ENCODE data around the gene EIF5A2.
"Not testable (repeated sequence)": the region's sequence is repeated elsewhere in the genome, so short reads cannot be mapped to it uniquely, and the experiment has no call there.

The EIF5A2 gene

GRCh38 chr3:170908235-170909116 lies at the start of gene EIF5A2:
EIF5A2 (minus strand) TSS chr3:170908637; CDS start chr3:170907806, 831 bp downstream.
- peak; percentile 97 for DNase-seq

- no peak for DNase-seq
Measured at GRCh38 chr3:170956647-170957046, 48.2 kb upstream of the EIF5A2 start.

- no peak for DNase-seq
Measured at GRCh38 chr3:170953736-170954135, 45.3 kb upstream of the EIF5A2 start.

GRCh38 chr3:170953229-170953628 lies 44.8 kb upstream of the EIF5A2 start:
- no peak for DNase-seq

GRCh38 chr3:170949211-170949610 lies 40.8 kb upstream of the EIF5A2 start:
- no peak for DNase-seq

- no peak for DNase-seq
Measured at GRCh38 chr3:170947018-170947769, 38.8 kb upstream of the EIF5A2 start.

- DNase-seq: no peak
Measured at GRCh38 chr3:170942011-170942410, 33.6 kb upstream of the EIF5A2 start.

GRCh38 chr3:170941551-170941950 lies 33.1 kb upstream of the EIF5A2 start:
- no peak for DNase-seq

GRCh38 chr3:170933039-170933438 lies 24.6 kb upstream of the EIF5A2 start:
- not testable (repeated sequence) for DNase-seq

GRCh38 chr3:170923553-170923952 lies 15.1 kb upstream of the EIF5A2 start:
- not testable (repeated sequence) for DNase-seq

GRCh38 chr3:170918715-170919114 lies 10.3 kb upstream of the EIF5A2 start:
- DNase-seq: no peak

- DNase-seq: no peak
Measured at GRCh38 chr3:170914690-170915089, 6.3 kb upstream of the EIF5A2 start.

- no peak for DNase-seq
Measured at GRCh38 chr3:170914212-170914611, 5.8 kb upstream of the EIF5A2 start.

- DNase-seq: no peak
Measured at GRCh38 chr3:170911051-170911450, 2.6 kb upstream of the EIF5A2 start.

GRCh38 chr3:170910542-170910941 lies 2.1 kb upstream of the EIF5A2 start:
- no peak for DNase-seq

GRCh38 chr3:170909129-170909903 lies 879 bp upstream of the EIF5A2 start:
- no peak for DNase-seq

GRCh38 chr3:170907637-170908234 lies 701 bp downstream of the EIF5A2 start:
- DNase-seq: no peak

GRCh38 chr3:170905862-170906261 lies 2.6 kb downstream of the EIF5A2 start:
- DNase-seq: no peak

GRCh38 chr3:170903123-170903522 lies 5.3 kb downstream of the EIF5A2 start:
- no peak for DNase-seq

- DNase-seq: no peak
Measured at GRCh38 chr3:170899455-170899854, 9.0 kb downstream of the EIF5A2 start.

GRCh38 chr3:170897978-170898377 lies 10.5 kb downstream of the EIF5A2 start:
- no peak for DNase-seq

GRCh38 chr3:170897199-170897598 lies 11.2 kb downstream of the EIF5A2 start:
- not testable (repeated sequence) for DNase-seq

GRCh38 chr3:170896781-170897180 lies 11.7 kb downstream of the EIF5A2 start:
- no peak for DNase-seq

All from activated naive CD4-positive, alpha-beta T cell treated with anti-CD3 and anti-CD28 coated beads, Interleukin-2, amount 50 U/mL, for 16 hours (primary cell).